ENCODE results near the gene EPHX1.
A peak's percentile ranks its signal among the peaks of the same experiment; 100 is the strongest.
"Not testable (repeated sequence)": the region's sequence is repeated elsewhere in the genome, so short reads cannot be mapped to it uniquely, and the experiment has no call there.

Gene EPHX1

DNA sequence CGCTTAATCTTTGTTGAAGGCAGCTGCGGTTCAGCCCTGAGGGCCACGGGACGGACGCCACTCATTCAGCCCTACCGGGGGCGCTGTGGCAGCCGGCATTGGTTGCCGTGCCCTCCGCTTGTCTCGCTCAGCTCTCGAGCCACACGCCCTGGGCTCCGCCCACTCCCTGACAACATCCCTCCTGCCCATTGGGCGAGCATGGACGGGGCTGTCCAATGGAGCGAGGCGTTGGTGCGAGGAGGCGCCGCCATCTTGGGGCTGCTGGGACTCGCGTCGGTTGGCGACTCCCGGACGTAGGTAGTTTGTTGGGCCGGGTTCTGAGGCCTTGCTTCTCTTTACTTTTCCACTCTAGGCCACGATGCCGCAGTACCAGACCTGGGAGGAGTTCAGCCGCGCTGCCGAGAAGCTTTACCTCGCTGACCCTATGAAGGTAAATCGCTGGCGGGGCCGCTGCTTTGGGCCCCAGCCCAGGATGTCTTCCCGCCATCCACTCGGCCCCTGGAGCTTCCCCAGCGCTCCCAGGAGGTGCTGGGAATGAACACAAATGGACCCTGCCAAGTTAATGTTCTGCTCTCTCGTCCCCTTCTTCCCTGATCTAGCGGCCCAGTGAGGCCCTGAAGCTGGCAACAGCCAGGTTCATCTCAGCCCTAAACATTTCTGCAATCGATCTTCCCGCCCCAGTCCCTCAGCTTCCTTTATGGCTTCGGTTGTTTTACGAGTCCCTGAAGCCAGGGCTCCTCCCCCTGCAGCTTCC lies 32.2 kb upstream of the EPHX1 start, which contains the start of gene SRP9:
TSS of gene SRP9 (plus strand) at position 244 of the 754 bp plus-strand sequence. CDS start at position 359, 115 bp downstream.
- peak; percentile 97 for DNase-seq (ENCODE audit: low read depth)

DNA sequence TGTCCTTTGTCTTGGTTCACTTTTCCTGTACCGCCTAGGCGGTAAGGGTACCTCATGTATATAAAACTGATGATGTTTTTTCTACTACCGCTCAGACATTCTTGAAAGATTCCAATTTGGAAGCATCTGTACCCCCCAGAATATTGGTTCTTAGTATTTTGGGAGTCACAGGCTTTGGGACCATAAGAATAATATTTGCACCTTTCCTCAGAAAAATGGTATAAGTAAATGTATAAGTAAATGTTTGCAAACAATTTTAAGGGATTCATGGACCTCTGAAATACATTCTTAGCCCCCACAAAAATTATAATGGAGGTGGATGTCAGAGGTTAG lies 31.6 kb upstream of the EPHX1 start:
- no peak for DNase-seq (ENCODE audit: low read depth)

- not testable (repeated sequence) for DNase-seq (ENCODE audit: low read depth)
Measured at GRCh38 chr1:225779165-225779564, 30.8 kb upstream of the EPHX1 start.

DNA sequence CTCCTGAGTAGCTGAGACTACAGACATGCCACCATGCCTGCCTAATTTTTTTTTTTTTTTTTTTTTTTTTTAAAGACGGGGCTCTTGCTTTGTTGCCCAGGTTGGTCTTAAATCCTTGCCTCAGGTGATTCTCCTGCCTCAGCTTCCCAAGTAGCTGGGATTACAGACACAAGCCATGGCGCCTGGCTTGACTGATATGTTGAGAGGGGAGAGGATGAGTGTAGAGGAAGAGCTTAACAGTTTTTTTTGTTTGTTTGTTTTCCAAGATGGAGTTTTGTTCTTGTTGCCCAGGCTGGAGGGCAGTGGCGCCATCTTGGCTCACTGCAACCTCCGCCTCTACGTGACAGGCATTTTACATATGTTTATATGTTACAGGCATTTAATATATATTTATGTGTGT lies 29.8 kb upstream of the EPHX1 start:
- no peak for DNase-seq (ENCODE audit: low read depth)

DNA sequence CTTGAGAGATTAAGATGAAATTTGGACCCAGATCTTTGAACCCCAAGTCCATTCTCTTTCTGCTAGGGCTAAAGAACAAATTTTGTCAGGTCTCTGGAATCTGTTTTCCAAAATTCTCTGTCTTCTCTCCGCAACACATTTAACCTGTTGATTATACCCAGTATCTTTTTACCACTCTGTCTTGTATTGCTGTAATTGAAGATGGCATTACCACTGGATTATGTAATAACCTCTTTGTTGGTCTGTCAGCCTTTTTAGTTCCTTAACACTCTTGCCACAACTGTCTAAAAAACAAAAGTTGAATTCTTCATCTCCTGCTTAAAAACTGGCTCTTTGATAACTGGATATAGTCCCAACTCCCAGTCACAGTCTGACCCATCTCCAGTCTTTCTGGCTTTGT lies 29.3 kb upstream of the EPHX1 start:
- DNase-seq (ENCODE audit: low read depth), result no peak

DNA sequence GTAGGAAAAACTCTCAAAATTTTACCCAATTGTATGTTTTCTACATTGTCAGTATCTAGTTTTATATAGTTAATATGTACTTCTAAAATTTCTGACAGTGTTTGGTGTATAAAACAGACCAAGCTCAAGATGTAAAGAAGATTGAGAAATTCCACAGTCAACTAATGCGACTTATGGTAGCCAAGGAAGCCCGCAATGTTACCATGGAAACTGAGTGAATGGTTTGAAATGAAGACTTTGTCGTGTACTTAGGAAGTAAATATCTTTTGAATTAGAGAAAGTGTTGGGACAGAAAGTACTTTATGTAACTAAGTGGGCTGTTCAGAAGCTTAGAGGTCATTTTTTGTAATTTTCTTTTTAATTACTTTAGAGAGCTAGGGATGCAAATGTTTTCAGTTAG lies 20.8 kb upstream of the EPHX1 start:
- not testable (repeated sequence) for DNase-seq (ENCODE audit: low read depth)

DNA sequence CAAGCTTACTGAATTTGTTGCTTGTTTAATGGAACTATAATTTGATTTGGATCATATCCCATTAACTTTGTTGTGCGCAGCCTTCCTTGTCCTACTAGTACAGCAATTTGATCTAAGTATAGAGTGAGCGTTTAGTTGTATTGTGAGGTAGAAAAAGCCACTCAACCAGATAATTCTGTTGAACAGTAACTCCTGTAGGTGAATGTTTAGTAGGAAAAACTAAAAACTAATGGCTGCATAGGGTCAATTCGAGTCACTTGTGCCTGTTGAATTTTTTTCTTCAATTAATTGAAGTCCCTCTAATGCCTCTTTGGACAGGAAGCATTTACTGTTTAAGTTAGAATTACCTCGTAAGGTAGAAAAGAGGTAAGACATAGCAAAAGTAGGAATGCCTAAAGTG lies 15.0 kb upstream of the EPHX1 start:
- no peak for DNase-seq (ENCODE audit: low read depth)

GRCh38 chr1:225796097-225796496 lies 13.8 kb upstream of the EPHX1 start:
- not testable (repeated sequence) for DNase-seq (ENCODE audit: low read depth)

GRCh38 chr1:225801146-225801545 lies 8.8 kb upstream of the EPHX1 start:
- not testable (repeated sequence) for DNase-seq (ENCODE audit: low read depth)

DNA sequence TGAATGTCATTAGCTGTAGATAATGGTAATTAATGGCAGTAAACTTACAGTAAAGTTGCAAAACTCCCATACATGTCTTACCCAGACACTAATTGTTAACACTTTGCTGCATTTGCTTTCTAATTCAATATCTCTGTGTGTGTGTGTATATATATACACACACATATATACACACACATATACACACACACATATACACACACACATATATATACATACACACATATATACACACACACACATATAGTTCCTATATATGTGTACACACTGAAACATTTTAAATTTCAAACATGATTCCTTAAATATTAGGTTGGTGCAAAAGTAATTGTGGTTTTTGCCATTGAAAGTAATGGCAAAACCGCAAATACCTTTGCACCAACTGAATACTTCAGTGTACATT lies 3.7 kb upstream of the EPHX1 start:
- no peak for DNase-seq (ENCODE audit: low read depth)

DNA sequence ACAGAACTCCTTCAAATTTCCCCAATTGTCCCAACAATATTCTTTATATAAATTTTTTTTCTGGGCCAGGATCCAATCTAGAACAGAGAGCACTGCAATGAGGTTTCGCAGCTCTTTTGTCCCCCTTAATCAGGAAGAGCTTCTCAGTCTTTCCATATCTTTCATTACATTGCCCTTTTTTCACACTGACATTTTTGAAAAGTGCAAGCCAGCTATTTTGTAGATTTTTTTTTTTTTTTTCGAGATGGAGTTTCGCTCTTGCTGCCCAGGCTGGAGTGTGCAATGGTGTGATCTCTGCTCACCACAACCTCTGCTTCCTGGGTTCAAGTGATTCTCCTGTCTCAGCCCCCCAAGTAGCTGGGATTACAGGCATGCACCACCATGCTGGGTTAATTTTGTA lies 3.2 kb upstream of the EPHX1 start:
- not testable (repeated sequence) for DNase-seq (ENCODE audit: low read depth)

- DNase-seq (ENCODE audit: low read depth), result no peak
Measured at GRCh38 chr1:225808136-225808535, 1.8 kb upstream of the EPHX1 start.

DNA sequence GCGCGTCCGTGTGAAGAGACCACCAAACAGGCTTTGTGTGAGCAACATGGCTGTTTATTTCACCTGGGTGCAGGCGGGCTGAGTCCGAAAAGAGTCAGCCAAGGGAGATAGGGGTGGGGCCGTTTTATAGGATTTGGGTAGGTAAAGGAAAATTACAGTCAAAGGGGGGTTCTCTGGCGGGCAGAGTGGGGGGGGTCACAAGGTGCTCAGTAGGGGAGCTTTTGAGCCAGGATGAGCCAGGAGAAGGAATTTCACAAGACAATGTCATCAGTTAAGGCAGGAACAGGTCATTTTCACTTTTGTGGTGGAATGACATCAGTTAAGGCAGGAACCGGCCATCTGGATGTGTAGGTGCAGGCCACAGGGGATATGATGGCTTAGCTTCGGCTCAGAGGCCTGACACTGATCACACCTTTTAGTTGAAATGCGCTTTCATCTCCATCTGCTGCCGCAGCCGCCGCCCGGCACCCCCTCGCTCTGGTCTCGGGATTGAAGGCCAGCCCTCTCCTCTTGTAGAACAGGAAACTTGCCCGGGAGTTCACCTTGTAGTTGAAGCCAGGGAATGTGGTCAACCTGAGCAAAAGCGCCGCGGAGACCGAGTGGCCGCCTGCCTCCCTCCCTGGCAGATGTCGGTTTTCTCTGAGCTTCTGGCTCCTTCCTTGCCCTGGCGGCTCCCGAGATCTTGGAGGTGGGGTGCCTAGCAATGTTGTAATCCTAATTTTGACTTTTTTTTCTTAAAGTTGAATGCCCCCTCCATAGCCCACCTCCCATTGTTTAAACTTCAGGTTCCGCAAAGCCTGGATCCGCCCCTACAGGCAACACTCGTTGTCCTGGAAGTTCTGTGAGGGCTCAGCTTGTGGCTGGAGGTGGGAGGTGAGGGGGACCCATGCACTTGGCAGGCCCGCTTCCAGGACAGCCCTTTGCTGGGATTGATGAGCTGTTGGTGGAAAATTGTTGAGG lies 935 bp downstream of the EPHX1 start:
- DNase-seq (ENCODE audit: low read depth), result not testable (repeated sequence)

DNA sequence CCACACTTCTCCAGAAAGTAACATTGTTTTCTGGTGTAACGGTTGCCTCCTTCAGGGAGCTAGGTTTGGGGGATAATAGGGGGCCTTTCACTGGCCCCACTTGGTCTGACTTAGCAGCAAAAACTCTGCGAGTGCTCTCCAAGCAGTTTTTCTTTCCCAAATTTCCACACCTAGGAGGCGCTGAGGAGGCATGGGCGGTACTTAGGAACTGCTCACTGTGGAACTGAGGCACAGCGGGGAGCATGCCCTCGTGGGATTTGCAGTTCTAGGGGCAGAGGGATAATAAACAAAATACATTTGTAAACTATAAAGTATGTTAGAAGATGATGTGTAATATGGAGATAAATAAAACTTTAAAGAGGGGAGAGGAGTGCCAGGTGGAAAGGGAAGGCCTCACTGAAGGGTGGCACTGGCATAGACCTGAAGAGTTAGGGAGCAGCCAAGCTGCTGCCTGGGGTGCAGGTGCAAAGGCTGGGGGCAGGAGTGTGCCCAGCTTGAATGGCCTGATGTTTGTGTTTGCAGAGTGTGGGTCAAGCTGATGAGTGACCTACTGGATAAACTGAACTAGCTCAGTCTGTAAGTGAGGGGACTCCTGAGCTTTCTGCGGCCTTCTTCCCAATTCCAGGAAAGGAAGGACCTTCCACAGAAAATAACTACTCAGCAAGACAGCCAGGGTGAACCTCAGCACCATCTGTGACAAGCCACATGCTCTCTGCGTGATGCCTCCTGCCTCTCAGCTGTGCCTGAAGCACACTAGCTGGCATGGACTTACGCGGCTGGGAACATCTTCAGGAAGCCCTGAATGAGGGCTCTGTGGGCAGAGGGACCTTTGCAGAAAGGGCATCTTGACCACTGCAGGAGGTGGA lies 1.9 kb downstream of the EPHX1 start:
- no peak for DNase-seq (ENCODE audit: low read depth)

DNA sequence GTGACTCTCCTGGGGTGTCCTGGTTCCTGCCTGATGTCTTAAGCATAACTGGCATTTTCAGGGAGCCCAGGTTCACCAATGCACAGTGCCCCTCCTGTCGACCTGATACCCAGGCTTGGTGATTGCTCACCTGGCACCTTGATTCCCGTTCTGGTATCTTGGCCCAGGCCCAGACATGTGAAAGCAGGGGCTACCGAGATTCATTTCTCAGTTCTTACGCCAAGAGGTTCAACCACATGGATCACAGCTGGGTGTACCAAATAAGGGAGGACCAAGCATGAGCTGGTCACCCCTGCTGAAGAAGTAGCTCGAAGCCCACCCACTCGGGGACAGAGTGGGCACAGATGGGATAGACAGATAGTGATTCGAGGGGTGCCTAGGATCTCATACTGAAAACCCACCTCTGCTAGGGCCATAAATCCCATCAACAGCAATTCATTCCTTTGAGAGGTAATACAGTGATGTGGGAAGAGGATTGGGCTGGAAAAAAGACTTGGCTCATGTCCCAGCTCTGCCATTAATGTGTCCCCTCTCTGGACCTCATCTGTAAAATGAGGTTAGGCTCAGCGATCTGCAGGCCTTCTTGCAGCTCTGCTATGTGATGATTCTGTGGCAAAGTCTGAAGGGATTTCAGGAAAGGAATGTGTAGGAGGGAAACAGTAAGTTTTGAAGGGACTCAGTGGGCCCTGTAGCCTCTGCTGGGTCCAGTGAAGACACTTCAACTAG lies 2.7 kb downstream of the EPHX1 start:
- no peak for DNase-seq (ENCODE audit: low read depth)

DNA sequence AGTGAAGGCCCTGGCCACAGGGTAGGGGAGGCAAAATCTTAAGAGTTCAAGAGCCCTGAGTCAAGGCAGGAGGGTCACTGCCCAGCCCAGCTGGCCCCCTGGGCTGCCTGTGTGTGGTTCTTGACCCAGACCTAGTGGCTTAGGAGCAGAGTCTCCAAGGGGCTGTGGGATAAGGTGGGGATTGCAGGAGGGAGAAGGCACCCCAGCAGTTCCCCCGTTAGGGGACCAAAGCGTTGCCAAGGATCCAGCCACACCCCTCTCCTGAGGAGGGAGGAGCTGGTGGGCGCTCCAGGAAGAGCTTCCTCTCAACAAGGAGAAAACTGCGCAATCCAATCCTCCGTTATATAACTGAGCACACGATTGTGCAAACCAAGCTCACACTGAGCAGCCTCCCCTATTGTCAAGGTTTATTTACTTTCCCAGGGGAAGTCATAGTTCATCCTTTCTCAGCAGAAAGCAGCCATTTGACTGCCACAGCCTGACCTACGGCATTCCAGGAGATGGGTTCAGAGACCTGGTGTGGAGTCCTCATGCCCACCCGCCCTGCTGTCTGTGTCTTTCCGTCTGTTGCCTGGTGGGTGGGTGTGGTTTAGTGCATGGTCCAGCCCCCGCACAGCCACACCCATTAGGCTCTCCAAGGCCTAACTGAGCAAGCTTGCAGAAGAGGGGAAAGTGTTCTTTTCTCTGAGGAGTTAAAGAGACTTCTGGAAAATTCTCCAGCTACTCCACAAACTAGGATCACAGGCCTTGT lies 3.5 kb downstream of the EPHX1 start:
- DNase-seq (ENCODE audit: low read depth), result no peak

DNA sequence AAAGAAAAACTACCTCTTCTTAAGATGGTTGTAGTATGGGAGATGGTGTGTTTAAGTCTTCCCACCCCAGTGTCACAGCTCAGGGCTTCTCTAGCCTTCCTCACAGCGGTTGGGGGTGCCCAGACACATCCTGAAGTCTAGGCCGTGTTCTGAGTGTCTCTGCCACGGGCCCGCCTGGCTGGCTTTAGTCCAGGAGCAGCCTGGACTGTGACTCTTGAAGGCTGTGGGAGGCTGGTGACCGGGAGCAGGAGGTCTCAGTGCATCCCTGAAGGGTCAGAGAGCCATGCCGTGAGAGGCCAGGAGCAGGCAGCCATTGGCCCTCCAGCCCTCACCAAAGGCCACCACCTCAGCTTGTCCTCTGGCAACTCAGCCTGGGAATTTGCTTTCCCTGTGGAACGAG lies 4.5 kb downstream of the EPHX1 start:
- DNase-seq (ENCODE audit: low read depth), result no peak

DNA sequence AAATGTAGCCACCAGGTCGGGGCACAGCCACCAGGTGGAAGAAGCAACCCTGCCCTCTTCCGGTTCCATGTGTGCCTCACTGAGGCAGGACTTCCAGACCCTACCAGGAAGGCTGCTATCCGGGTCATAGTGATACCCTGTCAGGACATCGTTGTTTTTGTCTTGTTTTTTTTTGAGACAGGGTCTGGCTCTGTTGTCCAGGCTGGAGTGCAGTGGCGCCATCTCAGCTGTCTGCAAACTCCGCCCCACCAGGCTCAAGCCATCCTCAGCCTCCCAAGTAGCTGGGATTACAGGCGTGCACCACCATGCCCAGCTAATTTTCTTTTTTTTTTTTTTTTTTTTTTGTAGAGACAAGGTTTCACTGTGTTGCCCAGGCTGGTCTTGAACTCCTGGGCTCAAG lies 5.2 kb downstream of the EPHX1 start:
- not testable (repeated sequence) for DNase-seq (ENCODE audit: low read depth)

DNA sequence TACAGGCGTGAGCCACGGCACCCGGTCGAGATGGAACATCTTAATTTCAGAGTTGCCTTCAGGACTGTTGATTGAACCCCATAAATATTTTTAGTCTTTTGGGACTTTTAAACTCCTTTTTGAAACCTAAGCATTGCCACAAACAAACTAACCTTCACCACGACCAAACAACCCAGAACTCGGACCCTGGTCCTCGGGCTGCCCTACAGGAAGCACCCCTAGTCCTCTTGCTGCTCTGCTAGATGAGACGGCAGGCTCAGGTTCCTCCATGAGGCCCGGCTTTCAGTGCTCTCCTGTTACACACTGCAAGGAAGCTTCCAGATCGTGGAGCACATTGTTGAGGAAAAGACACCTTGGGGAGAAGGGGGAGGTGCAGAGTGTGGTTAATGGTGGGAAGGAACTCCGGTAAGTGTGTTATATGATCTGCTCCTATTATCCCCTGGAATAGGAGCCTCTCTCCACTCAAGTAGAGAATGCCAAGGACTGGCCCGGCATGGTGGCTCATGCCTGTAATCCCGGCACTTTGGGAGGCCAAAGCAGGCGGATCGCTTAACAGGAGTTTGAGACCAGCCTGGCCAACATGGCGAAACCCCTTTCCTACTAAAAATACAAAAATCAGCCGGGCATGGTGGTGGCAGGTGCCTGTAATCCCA lies 5.7 kb downstream of the EPHX1 start:
- no peak for DNase-seq (ENCODE audit: low read depth)

Data from stimulated activated CD8-positive, alpha-beta memory T cell treated with anti-CD3 and anti-CD28 coated beads, Interleukin-4, amount 100 ng/mL, for 24 hours (primary cell).